ENCODE results near the gene AHRR.

DNA sequence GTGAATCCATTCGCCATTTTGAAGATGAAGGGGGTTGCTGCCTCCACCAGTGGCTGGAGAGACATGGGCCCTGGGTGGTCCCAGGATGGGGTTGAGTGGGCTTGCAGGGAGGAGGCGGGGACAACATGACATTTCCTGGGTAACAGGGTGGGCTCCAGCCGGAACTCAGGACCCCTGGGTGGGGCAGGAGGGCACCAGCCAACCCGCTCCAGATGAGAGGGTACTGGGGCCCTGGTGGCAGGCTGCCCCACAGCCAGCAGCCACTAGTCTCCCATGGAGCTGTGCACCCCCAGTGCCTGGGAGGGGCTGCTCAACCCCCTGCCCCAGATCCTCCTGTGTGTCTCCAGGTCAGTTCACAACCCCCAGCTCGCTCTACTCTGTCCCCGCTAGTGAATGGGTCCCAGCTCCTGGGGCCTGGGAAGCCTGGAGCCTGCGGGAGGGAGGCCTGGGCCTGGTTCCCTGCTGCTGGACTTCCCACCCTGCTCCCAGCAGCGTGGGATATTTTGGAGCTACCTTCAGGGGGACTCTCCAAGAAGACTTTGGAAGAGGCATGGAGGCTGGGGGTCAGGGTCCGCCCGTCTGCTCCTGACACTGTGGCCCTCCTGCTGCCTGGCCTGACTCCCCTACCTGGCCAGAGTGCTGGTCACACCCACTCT, 55.9 kb downstream of the AHRR start:
- no peak for TF ChIP-seq HDGF (IDR thresholded peaks at IDR 0.05; ENCODE audit: borderline replicate concordance)
- TF ChIP-seq SUZ12 (IDR thresholded peaks at IDR 0.05), result no peak
- TF ChIP-seq SP1 (IDR thresholded peaks at IDR 0.05), result no peak
- TF ChIP-seq FOXA1 (IDR thresholded peaks at IDR 0.05), result no peak
